ENCODE results near the gene LEMD3.

DNA sequence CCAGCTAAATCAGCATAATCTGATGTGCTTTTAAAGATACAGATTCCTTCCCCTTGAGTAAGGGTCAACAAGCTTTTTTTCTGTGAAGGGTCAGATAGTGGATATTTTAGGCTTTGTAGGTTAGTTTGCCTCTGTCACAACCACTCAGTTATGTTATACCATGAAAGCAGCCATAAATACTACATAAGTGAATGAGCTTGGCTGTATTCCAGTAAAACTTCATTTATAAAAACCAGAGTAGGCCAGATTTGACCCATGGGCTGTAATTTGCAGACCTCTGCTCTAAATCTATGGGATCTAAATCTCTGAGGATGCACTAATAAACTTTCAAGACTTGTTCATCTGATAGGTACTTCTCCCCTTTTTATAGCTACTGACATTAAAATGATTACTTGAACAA is 47.7 kb downstream of the LEMD3 start:
- TF ChIP-seq, protein P1, sequence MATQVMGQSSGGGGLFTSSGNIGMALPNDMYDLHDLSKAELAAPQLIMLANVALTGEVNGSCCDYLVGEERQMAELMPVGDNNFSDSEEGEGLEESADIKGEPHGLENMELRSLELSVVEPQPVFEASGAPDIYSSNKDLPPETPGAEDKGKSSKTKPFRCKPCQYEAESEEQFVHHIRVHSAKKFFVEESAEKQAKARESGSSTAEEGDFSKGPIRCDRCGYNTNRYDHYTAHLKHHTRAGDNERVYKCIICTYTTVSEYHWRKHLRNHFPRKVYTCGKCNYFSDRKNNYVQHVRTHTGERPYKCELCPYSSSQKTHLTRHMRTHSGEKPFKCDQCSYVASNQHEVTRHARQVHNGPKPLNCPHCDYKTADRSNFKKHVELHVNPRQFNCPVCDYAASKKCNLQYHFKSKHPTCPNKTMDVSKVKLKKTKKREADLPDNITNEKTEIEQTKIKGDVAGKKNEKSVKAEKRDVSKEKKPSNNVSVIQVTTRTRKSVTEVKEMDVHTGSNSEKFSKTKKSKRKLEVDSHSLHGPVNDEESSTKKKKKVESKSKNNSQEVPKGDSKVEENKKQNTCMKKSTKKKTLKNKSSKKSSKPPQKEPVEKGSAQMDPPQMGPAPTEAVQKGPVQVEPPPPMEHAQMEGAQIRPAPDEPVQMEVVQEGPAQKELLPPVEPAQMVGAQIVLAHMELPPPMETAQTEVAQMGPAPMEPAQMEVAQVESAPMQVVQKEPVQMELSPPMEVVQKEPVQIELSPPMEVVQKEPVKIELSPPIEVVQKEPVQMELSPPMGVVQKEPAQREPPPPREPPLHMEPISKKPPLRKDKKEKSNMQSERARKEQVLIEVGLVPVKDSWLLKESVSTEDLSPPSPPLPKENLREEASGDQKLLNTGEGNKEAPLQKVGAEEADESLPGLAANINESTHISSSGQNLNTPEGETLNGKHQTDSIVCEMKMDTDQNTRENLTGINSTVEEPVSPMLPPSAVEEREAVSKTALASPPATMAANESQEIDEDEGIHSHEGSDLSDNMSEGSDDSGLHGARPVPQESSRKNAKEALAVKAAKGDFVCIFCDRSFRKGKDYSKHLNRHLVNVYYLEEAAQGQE (tag by site-specific recombination; IDR thresholded peaks at IDR 0.05), result no peak
- TF ChIP-seq ZNF248 (tag by site-specific recombination; IDR thresholded peaks at IDR 0.05) (no peak), ZNF571 (tag by site-specific recombination; IDR thresholded peaks at IDR 0.05) (no peak), ZNF146 (tag by site-specific recombination; IDR thresholded peaks at IDR 0.05) (no peak), ZNF530 (tag by site-specific recombination; IDR thresholded peaks at IDR 0.05; ENCODE audit: low read depth) (no peak), ZNF23 (tag by site-specific recombination; IDR thresholded peaks at IDR 0.05; ENCODE audit: borderline replicate concordance) (no peak), ZNF624 (tag by site-specific recombination; IDR thresholded peaks at IDR 0.05) (no peak), ZNF416 (tag by site-specific recombination; IDR thresholded peaks at IDR 0.05) (no peak), GLI4 (tag by site-specific recombination; IDR thresholded peaks at IDR 0.05) (no peak), ZNF16 (tag by site-specific recombination; IDR thresholded peaks at IDR 0.05; ENCODE audit: low read depth) (no peak)
- TF ChIP-seq, protein P2, sequence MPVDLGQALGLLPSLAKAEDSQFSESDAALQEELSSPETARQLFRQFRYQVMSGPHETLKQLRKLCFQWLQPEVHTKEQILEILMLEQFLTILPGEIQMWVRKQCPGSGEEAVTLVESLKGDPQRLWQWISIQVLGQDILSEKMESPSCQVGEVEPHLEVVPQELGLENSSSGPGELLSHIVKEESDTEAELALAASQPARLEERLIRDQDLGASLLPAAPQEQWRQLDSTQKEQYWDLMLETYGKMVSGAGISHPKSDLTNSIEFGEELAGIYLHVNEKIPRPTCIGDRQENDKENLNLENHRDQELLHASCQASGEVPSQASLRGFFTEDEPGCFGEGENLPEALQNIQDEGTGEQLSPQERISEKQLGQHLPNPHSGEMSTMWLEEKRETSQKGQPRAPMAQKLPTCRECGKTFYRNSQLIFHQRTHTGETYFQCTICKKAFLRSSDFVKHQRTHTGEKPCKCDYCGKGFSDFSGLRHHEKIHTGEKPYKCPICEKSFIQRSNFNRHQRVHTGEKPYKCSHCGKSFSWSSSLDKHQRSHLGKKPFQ (tag by site-specific recombination; IDR thresholded peaks at IDR 0.05), result no peak
- TF ChIP-seq, protein P3, sequence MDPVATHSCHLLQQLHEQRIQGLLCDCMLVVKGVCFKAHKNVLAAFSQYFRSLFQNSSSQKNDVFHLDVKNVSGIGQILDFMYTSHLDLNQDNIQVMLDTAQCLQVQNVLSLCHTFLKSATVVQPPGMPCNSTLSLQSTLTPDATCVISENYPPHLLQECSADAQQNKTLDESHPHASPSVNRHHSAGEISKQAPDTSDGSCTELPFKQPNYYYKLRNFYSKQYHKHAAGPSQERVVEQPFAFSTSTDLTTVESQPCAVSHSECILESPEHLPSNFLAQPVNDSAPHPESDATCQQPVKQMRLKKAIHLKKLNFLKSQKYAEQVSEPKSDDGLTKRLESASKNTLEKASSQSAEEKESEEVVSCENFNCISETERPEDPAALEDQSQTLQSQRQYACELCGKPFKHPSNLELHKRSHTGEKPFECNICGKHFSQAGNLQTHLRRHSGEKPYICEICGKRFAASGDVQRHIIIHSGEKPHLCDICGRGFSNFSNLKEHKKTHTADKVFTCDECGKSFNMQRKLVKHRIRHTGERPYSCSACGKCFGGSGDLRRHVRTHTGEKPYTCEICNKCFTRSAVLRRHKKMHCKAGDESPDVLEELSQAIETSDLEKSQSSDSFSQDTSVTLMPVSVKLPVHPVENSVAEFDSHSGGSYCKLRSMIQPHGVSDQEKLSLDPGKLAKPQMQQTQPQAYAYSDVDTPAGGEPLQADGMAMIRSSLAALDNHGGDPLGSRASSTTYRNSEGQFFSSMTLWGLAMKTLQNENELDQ (tag by site-specific recombination; IDR thresholded peaks at IDR 0.05; ENCODE audit: low read depth), result no peak
- TF ChIP-seq, protein P4, sequence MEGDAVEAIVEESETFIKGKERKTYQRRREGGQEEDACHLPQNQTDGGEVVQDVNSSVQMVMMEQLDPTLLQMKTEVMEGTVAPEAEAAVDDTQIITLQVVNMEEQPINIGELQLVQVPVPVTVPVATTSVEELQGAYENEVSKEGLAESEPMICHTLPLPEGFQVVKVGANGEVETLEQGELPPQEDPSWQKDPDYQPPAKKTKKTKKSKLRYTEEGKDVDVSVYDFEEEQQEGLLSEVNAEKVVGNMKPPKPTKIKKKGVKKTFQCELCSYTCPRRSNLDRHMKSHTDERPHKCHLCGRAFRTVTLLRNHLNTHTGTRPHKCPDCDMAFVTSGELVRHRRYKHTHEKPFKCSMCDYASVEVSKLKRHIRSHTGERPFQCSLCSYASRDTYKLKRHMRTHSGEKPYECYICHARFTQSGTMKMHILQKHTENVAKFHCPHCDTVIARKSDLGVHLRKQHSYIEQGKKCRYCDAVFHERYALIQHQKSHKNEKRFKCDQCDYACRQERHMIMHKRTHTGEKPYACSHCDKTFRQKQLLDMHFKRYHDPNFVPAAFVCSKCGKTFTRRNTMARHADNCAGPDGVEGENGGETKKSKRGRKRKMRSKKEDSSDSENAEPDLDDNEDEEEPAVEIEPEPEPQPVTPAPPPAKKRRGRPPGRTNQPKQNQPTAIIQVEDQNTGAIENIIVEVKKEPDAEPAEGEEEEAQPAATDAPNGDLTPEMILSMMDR (tag by site-specific recombination; IDR thresholded peaks at IDR 0.05), result no peak
- TF ChIP-seq, protein P5, sequence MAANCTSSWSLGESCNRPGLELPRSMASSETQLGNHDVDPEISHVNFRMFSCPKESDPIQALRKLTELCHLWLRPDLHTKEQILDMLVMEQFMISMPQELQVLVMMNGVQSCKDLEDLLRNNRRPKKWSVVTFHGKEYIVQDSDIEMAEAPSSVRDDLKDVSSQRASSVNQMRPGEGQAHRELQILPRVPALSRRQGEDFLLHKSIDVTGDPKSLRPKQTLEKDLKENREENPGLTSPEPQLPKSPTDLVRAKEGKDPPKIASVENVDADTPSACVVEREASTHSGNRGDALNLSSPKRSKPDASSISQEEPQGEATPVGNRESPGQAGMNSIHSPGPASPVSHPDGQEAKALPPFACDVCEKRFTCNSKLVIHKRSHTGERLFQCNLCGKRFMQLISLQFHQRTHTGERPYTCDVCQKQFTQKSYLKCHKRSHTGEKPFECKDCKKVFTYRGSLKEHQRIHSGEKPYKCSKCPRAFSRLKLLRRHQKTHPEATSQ (tag by site-specific recombination; IDR thresholded peaks at IDR 0.05), result no peak

Data from HEK293 (cell line).